Measurements from ENCODE around the gene PHF13.

PHF13 gene

DNA sequence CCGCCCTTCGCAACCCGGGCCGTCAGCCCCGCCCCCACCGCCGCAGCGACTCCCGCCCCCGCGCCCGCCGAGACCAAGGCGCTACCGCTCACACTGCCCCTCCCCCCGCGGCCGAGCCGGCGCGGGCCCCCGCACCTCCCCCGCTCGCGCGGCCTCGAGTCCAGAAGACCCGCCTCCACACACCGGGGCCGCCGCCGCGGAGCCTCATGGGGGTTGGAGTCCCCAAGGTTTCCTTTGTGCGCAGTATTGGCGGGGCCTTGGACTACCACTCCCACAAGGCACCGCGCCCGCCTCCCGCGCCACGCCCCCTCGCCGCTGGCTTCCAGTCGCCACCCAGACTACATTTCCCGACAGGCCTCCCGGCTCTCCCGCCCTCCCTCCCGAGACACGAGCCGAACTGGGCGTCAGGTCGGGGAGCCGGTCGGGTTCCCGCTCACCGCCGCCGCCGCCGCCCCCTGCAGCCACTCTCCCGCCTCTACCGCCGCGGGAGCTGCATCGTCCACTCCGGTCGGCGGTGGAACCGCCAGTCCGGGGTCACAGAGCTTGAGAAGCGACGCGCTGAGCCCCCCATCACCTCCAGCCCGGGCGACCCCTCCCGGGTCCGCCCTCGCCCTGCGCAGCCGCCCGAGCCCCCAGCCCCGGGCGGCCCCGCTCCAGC, at the start of gene PHF13:
Gene PHF13 (plus strand): TSS at position 371 of the 658 bp plus-strand sequence. CDS start 336 bp downstream, outside the sequence.
- H3K4me3 ChIP-seq (ENCODE audit: low read depth in 1 of 2, low read length in 2 of 2), result peak within 1 kb of the TSS; percentile 88 to 91
- H3K9me3 ChIP-seq (ENCODE audit: low read length), result no peaks in the 10 kb centered on the region
- peaks cover 8% of the 10 kb centered on the region for H3K36me3 ChIP-seq (ENCODE audit: insufficient read depth, low read length)
- peak within 1 kb of the TSS; percentile 97 for H3K9ac ChIP-seq (ENCODE audit: low read length)
- H3K27ac ChIP-seq (ENCODE audit: low read depth, low read length), result peak within 1 kb of the TSS; percentile 99
- H3K4me1 ChIP-seq (ENCODE audit: insufficient read depth, low read length), result peaks cover 39% of the 10 kb centered on the region
- H3K27me3 ChIP-seq (ENCODE audit: control insufficient read depth in 1 of 2, insufficient read depth in 2 of 2, low read length in 2 of 2), result no peaks in the 10 kb centered on the region

DNA sequence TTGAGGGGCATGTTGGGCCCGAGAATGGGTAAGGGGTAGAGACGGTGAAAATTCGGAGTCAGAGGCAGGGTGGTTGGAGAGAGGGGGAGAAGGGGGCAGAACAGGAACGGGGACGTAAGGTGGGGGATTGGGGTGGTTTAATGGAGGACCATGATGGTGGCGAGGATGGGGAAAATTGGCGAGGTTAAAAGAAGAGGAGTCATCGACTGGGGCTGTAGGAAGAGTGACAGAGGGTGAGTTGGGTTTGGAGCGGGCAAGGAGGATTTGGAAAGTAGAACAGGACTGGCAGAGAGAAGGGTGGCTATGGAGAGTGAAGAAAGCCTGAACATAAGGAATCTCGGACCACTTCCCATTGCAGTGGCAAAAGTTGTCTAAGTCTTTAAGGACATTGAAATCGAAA, 44.5 kb upstream of the PHF13 start:
- no peaks in the 10 kb centered on the region for H3K4me1 ChIP-seq (ENCODE audit: insufficient read depth, low read length)
- H3K27ac ChIP-seq (ENCODE audit: low read depth, low read length), result no peak overlapping the region

DNA sequence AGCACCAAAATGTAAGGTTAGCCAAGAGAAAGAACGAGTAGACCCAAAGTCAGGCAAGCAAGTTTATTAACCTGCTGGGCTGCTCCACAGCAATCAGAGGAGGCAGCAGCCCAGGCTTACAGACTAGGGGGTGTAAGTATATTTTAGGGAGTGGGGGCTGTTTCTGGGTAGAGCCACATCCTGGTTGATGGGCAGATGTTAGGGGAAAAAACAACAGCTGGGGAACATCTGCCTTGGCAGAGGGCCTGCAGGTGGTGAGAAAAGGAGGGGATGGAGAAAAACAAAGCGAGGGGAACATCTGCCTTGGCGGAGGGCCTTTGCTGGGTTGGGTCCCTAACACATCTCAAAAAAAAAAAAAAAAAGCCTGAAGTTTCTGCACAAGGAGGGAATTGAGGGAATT, 43.4 kb upstream of the PHF13 start:
- no peaks in the 10 kb centered on the region for H3K36me3 ChIP-seq (ENCODE audit: insufficient read depth, low read length)
- no peaks in the 10 kb centered on the region for H3K27me3 ChIP-seq (ENCODE audit: control insufficient read depth in 1 of 2, insufficient read depth in 2 of 2, low read length in 2 of 2)
- no peak overlapping the region for H3K4me3 ChIP-seq (ENCODE audit: low read depth in 1 of 2, low read length in 2 of 2)
- no peaks in the 10 kb centered on the region for H3K9me3 ChIP-seq (ENCODE audit: low read length)
- no peak overlapping the region for H3K9ac ChIP-seq (ENCODE audit: low read length)
- H3K4me1 ChIP-seq (ENCODE audit: insufficient read depth, low read length), result no peaks in the 10 kb centered on the region
- H3K27ac ChIP-seq (ENCODE audit: low read depth, low read length), result no peak overlapping the region

More for the DNA sequence above, 44.5 kb upstream of the PHF13 start:
- Histone ChIP-seq H3K9ac (ENCODE audit: low read length) (no peak overlapping the region), H3K36me3 (ENCODE audit: insufficient read depth, low read length) (no peaks in the 10 kb centered on the region), H3K4me3 (ENCODE audit: low read depth in 1 of 2, low read length in 2 of 2) (no peak overlapping the region), H3K27me3 (ENCODE audit: control insufficient read depth in 1 of 2, insufficient read depth in 2 of 2, low read length in 2 of 2) (no peaks in the 10 kb centered on the region), H3K9me3 (ENCODE audit: low read length) (no peaks in the 10 kb centered on the region)

DNA sequence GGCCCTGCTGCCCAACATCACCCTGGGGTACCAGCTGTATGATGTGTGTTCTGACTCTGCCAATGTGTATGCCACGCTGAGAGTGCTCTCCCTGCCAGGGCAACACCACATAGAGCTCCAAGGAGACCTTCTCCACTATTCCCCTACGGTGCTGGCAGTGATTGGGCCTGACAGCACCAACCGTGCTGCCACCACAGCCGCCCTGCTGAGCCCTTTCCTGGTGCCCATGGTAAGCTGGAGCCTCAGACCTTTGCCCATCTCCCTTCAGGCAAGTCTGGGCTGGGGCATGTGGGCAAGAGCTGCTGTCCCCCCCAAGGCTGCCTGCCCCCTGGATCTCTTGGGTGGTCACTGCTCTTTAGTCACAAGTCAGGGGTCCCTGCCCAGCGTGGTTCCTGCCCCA, 42.5 kb upstream of the PHF13 start:
- Histone ChIP-seq H3K27ac (ENCODE audit: low read depth, low read length) (no peak overlapping the region), H3K36me3 (ENCODE audit: insufficient read depth, low read length) (no peaks in the 10 kb centered on the region), H3K27me3 (ENCODE audit: control insufficient read depth in 1 of 2, insufficient read depth in 2 of 2, low read length in 2 of 2) (no peaks in the 10 kb centered on the region), H3K4me3 (ENCODE audit: low read depth in 1 of 2, low read length in 2 of 2) (no peak overlapping the region), H3K9me3 (ENCODE audit: low read length) (no peaks in the 10 kb centered on the region), H3K4me1 (ENCODE audit: insufficient read depth, low read length) (no peaks in the 10 kb centered on the region), H3K9ac (ENCODE audit: low read length) (no peak overlapping the region)

DNA sequence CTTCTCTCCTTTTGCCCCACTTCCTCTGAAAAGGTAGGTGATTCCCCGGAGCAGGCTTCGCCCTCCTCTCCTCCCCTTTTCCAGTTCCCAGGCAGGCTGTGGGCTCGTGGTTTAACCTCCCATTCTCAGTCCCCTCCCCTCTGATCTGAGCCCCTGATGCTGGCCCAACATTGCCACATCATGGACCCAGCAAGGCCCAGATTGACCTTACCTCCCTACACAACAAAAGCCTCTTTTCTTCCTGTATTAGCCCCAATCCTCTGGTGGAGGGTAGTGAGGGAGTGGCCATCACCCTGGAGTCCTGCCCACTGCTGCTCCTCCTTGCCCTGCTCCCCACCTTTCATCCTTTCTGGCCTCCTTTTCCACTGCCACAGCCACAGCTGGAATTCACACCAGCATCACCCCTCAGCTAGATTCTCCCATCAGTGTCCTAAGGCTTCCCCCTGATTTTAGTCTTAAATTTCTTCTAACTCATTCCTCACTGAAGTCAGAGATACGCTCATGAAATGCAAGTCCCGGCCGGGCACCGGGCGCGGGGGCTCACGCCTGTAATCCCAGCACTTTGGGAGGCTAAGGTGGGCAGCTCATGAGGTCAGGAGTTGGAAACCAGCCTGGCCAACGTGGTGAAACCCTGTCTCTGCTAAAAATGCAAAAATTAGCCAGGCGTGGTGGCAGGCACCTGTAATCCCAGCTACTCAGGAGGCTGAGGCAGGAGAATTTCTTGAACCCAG, 40.7 kb upstream of the PHF13 start:
- H3K27ac ChIP-seq (ENCODE audit: low read depth, low read length), result no peak overlapping the region
- H3K36me3 ChIP-seq (ENCODE audit: insufficient read depth, low read length), result no peaks in the 10 kb centered on the region
- no peak overlapping the region for H3K9ac ChIP-seq (ENCODE audit: low read length)
- no peak overlapping the region for H3K4me3 ChIP-seq (ENCODE audit: low read depth in 1 of 2, low read length in 2 of 2)
- no peaks in the 10 kb centered on the region for H3K9me3 ChIP-seq (ENCODE audit: low read length)
- H3K4me1 ChIP-seq (ENCODE audit: insufficient read depth, low read length), result no peaks in the 10 kb centered on the region
- no peaks in the 10 kb centered on the region for H3K27me3 ChIP-seq (ENCODE audit: control insufficient read depth in 1 of 2, insufficient read depth in 2 of 2, low read length in 2 of 2)

DNA sequence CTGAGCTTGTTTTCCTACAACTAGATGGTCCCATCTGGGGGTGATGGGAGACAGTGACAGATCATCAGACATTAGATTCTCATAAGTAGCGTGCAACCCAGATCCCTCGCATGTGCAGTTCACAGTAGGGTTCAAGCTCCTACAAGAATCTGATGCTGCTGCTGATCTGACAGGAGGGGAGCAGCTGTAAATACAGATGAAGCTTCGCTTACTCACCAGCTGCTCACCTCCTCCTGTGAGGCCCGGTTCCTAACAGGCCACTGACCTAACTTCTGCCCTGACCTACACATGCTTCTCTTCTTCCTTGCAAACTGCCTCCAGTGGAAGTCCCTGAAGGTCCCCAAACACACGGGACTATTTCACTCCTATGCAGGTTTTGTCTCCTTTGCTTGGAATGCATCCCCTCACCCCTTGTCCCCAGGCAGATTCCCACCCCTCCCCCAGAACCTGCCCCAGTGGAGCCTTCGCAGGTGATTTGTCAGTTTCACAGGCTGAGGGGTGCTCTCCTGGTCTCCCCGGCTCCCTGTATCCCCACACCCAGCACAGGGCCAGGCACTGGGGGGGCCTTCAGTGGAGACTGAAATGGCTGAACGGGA, 39.4 kb upstream of the PHF13 start:
- H3K36me3 ChIP-seq (ENCODE audit: insufficient read depth, low read length), result no peaks in the 10 kb centered on the region
- H3K9me3 ChIP-seq (ENCODE audit: low read length), result no peaks in the 10 kb centered on the region
- no peak overlapping the region for H3K9ac ChIP-seq (ENCODE audit: low read length)
- H3K4me1 ChIP-seq (ENCODE audit: insufficient read depth, low read length), result peaks cover 3% of the 10 kb centered on the region
- H3K27ac ChIP-seq (ENCODE audit: low read depth, low read length), result no peak overlapping the region
- H3K4me3 ChIP-seq (ENCODE audit: low read depth in 1 of 2, low read length in 2 of 2), result no peak overlapping the region
- H3K27me3 ChIP-seq (ENCODE audit: control insufficient read depth in 1 of 2, insufficient read depth in 2 of 2, low read length in 2 of 2), result no peaks in the 10 kb centered on the region

DNA sequence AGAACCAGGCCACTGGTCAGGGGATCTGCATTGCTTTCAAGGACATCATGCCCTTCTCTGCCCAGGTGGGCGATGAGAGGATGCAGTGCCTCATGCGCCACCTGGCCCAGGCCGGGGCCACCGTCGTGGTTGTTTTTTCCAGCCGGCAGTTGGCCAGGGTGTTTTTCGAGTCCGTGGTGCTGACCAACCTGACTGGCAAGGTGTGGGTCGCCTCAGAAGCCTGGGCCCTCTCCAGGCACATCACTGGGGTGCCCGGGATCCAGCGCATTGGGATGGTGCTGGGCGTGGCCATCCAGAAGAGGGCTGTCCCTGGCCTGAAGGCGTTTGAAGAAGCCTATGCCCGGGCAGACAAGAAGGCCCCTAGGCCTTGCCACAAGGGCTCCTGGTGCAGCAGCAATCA, 38.7 kb upstream of the PHF13 start:
- H3K4me3 ChIP-seq (ENCODE audit: low read depth in 1 of 2, low read length in 2 of 2), result no peak overlapping the region

DNA sequence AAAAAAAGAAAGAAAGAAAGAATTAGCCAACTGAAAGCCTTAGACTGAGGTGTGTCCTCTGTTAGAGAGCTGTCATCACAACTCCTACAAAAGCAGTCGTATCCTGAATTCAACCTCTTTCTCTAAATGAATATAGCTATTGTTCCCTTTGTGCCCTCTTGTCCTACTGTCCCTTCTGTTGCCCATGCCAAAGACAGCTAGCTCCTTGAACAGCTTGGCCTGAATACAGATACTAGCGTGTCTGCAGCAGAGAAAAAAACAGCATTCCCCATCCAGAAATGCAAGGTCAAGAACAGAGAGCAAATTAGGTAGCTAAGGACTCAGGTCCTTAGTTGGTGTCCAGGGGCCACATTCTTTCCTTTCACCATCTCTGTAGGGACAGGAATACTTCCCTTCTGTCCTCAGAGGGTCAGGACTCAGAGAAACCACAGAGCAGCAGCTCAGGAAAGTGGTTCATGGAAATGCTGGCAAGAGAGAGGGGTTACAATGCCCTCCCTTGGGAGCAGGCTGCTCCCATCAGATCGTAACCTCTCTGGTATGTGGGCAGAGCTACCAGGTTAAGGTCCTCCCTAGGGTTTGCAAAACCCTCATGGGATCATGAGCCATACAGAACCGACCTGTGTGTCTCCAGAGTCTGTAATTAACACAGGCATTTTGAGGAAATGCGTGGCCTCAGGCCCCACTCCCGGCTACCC, 35.6 kb upstream of the PHF13 start:
- H3K36me3 ChIP-seq (ENCODE audit: insufficient read depth, low read length), result peaks cover 5% of the 10 kb centered on the region
- no peaks in the 10 kb centered on the region for H3K27me3 ChIP-seq (ENCODE audit: control insufficient read depth in 1 of 2, insufficient read depth in 2 of 2, low read length in 2 of 2)
- H3K9ac ChIP-seq (ENCODE audit: low read length), result no peak overlapping the region
- H3K9me3 ChIP-seq (ENCODE audit: low read length), result no peaks in the 10 kb centered on the region
- H3K27ac ChIP-seq (ENCODE audit: low read depth, low read length), result no peak overlapping the region
- peaks cover 29% of the 10 kb centered on the region for H3K4me1 ChIP-seq (ENCODE audit: insufficient read depth, low read length)
- no peak overlapping the region for H3K4me3 ChIP-seq (ENCODE audit: low read depth in 1 of 2, low read length in 2 of 2)

More for the DNA sequence above, 38.7 kb upstream of the PHF13 start:
- Histone ChIP-seq H3K9ac (ENCODE audit: low read length) (no peak overlapping the region), H3K27me3 (ENCODE audit: control insufficient read depth in 1 of 2, insufficient read depth in 2 of 2, low read length in 2 of 2) (no peaks in the 10 kb centered on the region), H3K36me3 (ENCODE audit: insufficient read depth, low read length) (no peaks in the 10 kb centered on the region), H3K27ac (ENCODE audit: low read depth, low read length) (no peak overlapping the region), H3K4me1 (ENCODE audit: insufficient read depth, low read length) (peaks cover 7% of the 10 kb centered on the region), H3K9me3 (ENCODE audit: low read length) (no peaks in the 10 kb centered on the region)

DNA sequence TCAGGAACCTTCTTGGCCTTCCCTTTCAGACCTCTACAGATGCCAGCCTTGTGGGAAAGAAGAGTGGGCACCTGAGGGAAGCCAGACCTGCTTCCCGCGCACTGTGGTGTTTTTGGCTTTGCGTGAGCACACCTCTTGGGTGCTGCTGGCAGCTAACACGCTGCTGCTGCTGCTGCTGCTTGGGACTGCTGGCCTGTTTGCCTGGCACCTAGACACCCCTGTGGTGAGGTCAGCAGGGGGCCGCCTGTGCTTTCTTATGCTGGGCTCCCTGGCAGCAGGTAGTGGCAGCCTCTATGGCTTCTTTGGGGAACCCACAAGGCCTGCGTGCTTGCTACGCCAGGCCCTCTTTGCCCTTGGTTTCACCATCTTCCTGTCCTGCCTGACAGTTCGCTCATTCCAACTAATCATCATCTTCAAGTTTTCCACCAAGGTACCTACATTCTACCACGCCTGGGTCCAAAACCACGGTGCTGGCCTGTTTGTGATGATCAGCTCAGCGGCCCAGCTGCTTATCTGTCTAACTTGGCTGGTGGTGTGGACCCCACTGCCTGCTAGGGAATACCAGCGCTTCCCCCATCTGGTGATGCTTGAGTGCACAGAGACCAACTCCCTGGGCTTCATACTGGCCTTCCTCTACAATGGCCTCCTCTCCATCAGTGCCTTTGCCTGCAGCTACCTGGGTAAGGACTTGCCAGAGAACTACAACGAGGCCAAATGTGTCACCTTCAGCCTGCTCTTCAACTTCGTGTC, 34.7 kb upstream of the PHF13 start:
- Histone ChIP-seq H3K36me3 (ENCODE audit: insufficient read depth, low read length) (peaks cover 5% of the 10 kb centered on the region), H3K4me3 (ENCODE audit: low read depth in 1 of 2, low read length in 2 of 2) (peak overlapping the region in 1 of 2 donors; percentile 80), H3K9me3 (ENCODE audit: low read length) (no peaks in the 10 kb centered on the region), H3K27ac (ENCODE audit: low read depth, low read length) (peak overlapping the region; percentile 70), H3K4me1 (ENCODE audit: insufficient read depth, low read length) (peaks cover 29% of the 10 kb centered on the region), H3K27me3 (ENCODE audit: control insufficient read depth in 1 of 2, insufficient read depth in 2 of 2, low read length in 2 of 2) (no peaks in the 10 kb centered on the region), H3K9ac (ENCODE audit: low read length) (peak overlapping the region; percentile 63)

DNA sequence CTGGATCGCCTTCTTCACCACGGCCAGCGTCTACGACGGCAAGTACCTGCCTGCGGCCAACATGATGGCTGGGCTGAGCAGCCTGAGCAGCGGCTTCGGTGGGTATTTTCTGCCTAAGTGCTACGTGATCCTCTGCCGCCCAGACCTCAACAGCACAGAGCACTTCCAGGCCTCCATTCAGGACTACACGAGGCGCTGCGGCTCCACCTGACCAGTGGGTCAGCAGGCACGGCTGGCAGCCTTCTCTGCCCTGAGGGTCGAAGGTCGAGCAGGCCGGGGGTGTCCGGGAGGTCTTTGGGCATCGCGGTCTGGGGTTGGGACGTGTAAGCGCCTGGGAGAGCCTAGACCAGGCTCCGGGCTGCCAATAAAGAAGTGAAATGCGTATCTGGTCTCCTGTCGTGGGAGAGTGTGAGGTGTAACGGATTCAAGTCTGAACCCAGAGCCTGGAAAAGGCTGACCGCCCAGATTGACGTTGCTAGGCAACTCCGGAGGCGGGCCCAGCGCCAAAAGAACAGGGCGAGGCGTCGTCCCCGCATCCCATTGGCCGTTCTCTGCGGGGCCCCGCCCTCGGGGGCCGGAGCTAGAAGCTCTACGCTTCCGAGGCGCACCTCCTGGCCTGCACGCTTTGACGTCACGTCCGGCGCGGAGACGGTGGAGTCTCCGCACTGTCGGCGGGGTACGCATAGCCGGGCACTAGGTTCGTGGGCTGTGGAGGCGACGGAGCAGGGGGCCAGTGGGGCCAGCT, 34.0 kb upstream of the PHF13 start, which contains the start of gene ZBTB48:
Gene ZBTB48 (plus strand): TSS at position 621 of the 745 bp plus-strand sequence. CDS start 616 bp downstream, outside the sequence.
- Histone ChIP-seq H3K27ac (ENCODE audit: low read depth, low read length) (peak within 1 kb of the TSS; percentile 77), H3K4me3 (ENCODE audit: low read depth in 1 of 2, low read length in 2 of 2) (peak within 1 kb of the TSS; percentile 78 to 80), H3K4me1 (ENCODE audit: insufficient read depth, low read length) (peaks cover 29% of the 10 kb centered on the region), H3K9me3 (ENCODE audit: low read length) (no peaks in the 10 kb centered on the region), H3K9ac (ENCODE audit: low read length) (peak within 1 kb of the TSS; percentile 70), H3K27me3 (ENCODE audit: control insufficient read depth in 1 of 2, insufficient read depth in 2 of 2, low read length in 2 of 2) (no peaks in the 10 kb centered on the region), H3K36me3 (ENCODE audit: insufficient read depth, low read length) (peaks cover 5% of the 10 kb centered on the region)

Measured in muscle layer of colon (tissue), 2 donors.